UCSD-AML1 (cell line): ENCODE measurements around the gene PCDH7.

Experiments
- DNase-seq: peaks from one replicate; lab custom pipeline; 2025; ENCODE audit not compliant: unreplicated experiment; lab: John Stamatoyannopoulos, UW

Gene PCDH7

DNA sequence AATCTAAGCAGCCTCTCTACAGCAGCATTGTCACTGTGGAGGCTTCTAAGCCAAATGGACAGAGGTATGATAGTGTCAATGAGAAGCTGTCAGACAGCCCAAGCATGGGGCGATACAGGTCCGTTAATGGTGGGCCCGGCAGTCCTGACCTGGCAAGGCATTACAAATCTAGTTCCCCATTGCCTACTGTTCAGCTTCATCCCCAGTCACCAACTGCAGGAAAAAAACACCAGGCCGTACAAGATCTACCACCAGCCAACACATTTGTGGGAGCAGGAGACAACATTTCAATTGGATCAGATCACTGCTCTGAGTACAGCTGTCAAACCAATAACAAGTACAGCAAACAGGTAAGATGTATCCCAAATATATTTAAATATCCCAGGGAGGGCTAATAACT is 4.1 kb downstream of the PCDH7 start:
- peak; percentile 3 for DNase-seq

DNA sequence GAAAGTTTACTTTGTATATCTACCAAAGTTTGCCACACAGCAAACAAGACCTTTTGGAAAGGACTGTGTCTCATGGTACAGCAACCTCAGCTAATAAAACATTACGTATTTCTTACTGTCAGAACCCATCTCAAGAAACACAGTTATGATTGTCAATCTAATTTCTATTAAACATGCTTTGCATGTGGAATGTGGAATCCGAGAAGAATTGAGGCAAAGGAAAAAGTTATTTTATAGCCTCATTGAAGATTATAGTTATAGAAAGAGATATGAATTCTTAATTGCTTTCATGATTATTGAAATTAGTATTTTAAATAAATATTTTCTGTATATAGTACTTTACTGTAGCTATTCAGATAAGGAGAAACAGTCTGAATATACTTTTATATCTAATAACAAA is 5.4 kb downstream of the PCDH7 start:
- no peak for DNase-seq

DNA sequence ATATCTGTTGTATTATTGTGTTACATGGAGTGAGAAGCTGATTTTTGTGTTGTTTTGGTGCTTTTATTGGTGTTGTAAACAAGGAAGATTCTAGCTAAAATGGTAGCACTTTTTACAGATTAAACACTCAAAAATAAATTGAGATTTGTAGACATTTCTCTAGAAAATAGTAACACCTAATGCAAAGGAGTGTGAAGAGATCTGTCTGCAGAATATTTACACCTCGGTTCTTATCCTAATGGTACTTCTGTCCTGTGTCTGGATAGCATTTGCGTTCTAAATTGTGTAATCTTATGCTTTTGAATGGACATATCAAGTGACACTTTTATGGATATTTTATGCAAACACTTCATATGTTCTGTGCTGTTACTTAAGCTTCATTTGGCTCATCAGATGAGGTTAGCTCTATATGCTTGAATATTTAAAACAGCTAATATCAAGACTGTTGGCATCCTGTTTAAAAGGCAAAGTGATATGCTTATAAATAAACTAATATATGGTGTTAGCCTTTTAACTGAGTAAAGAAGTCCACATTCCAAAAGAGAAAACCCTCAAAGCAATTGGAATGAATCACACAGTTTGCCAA is 6.0 kb downstream of the PCDH7 start:
- no peak for DNase-seq

DNA sequence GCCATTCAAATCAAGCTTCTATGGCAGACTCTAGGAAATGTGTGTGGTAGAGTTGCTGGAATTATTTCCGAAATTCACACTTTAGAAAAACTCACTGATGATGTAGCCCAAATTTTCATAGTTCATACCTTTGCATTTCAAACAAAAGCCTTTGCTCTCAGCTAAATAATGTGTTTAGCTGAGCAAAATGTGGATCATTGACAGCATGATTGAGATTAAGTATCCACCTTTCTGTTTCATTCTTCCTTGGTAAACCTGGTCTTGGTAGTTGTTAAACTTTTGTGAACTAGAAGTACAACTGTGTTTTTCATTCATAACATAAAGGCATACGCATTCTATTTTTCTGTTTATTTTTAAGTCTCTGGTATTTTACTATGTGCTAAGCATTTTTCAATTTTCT is 7.2 kb downstream of the PCDH7 start:
- DNase-seq, result no peak

DNA sequence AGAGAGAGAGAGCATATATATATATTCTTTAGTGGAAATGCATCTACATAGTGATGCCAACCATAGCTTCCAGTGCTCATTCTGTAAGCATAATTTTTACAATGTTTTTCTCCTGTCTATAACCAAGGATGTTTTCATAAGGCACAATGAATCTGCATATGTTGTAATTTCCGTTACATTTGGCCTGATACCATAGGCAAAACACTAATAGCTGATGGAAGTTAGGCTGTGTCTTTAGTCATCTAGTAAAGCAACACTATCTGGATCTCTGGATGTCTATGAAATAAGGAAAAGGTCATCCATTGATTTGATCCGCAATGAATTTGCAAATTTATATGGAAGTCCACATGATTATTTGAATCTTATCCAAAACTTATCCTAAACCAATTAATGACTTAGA is 8.1 kb downstream of the PCDH7 start:
- no peak for DNase-seq

DNA sequence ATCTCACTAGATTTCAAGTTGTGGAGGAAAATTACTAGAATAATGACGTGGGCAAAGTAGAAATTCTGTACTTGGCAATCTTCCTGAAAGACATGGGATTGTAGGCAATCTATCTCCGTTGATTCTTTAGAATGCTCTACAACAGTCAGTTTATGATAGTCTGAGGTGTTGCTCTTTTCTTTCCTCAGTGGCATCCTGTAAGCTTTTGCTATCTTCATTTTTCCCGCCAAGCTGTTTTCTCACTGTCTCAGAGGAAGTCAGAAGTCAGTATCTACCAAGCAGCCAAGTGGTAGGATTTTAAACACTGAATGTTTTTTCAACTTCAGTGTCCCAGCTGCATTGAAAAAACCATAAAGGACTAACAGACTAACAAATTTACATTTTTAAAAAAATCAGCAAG is 23.7 kb downstream of the PCDH7 start:
- no peak for DNase-seq

DNA sequence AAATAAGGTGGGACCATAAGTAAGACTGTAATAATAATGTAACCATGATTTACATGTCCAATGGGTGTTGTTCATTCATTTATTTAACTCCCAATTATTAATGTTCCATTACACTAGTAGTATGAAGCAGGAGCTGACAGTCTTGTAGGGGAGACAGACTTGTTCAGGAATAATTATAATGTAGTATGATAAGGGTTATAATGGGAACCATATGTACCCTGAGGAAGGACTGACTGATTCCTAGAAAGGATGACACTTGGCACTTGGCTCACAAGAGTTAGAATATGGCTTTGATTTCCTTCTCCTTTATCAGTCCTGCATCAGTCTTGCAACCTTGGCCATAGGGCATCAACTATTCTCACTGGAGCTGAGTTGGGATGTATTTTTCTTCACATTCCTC is 24.2 kb downstream of the PCDH7 start:
- DNase-seq, result no peak

DNA sequence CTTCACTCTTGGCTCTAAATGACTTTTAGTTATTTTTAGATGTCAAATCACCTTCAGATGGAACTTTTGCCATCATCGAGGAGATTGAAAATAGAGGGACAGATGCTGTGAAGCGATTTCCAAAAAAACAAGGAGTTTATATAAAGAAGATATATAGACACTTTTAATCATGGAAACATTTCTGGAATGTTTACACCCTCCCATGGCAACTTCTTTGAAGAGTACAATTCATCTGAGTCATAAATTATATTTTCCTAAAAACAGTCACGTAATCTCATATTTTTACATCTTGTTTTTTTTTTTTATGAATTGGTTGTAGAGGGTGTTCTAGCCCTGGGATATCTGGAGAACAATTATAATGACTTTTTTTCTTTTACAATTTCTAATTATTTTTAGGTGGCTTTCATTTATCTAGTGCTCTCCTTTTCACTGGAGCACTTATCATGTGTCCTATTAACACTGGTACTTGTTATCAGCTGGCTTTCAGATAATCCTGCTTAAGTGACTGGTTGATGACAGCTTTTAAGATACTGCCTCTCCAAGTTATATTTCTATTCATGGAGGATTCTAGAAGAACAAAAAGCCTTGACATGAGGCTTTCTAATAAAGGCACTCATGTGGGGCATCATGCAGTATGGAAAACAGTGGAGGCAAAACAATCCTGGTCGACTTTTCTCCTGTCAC is 24.9 kb downstream of the PCDH7 start:
- DNase-seq, result no peak

DNA sequence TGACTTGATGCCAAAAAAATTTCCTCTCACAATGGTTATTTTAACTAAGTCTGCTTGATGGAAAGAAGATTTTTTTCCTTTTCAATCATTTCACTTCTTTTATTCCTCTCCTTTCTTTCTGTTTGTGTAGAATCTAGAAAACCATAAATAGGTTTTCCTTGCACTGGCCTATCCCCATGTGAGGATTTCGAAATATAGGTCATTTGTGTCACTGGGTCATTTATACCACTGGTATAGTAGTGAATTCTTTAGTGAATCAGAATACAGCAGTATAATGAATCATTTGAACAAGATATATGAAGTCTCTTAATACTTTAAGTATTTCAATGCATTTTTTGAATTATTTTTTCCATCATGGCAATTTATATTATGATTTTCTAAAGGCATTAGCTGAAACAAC is 26.6 kb downstream of the PCDH7 start:
- DNase-seq, result no peak

DNA sequence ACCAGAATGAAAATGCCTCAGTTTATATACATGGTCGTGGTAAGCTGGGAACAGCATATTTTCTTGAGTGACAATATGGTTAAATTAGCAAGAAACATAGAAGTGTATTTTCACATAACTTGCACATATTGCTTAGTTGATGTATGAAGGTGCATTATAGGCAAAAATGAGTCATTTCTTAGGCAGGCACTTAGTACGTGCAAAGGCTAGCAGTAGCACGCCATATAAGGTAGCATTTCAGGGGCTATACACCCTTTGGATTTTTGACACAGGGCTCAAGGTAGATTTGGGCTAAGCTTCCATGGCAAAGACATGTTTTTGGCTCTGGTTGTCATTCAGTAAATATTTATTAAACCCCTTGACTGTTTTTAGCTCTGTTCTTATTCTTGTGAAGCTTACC is 33.1 kb downstream of the PCDH7 start:
- DNase-seq, result no peak

DNA sequence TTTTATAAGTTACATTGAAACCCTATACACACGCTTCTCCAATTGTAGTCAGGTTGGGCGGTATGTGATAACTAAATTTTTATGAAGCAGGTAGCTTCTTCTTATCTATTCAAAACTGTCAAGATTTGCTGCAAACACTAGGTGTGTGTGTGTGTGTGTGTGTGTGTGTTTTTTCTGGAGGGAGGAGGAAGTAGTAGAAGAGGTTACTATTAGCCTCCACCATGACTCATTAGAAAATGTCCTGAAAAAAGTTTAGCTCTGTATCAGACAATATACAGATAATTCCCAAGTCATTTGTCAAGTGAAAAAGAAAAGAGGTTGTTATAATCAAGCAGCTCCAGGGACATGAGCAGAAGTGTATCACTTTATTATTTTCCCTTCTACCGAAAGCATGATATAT is 33.9 kb downstream of the PCDH7 start:
- peak; percentile 2 for DNase-seq

DNA sequence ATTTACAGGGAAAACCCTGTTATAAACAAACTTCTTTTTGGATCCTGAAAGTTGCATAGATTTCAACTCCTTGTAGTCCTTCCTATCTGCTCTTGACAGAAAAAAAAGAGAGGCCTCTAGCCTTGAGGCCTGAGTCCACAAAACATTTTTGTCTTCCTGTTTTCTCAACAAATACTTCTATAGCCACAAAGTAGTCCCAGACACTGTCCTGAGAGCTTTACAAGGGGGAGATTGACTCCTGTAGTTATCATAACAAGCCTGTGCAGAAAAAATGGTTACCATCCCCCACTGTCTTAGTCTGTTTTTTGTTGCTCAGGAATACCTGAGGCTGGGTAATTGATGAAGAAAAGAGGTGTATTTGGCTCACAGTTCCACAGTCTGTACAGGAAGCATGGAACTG is 35.2 kb downstream of the PCDH7 start:
- no peak for DNase-seq

DNA sequence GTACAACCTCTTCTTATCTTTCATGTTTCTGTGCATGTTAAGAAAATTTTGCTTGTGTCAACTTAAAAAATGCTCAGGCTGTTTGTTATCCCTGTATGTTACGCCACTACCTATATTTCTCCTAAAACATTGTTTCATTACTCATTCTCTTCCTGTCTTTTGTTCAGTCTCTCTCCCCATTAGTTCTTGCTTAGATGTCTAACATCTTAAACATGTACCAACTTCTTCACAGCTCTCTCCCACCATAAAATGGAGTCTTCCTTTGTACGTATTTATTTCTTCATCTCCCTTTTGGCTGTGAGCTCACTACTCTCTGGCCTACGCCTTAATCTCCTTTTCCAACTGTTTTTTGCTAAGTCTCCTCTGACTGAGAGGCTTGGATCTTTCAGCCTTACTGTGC is 36.4 kb downstream of the PCDH7 start:
- DNase-seq, result no peak

DNA sequence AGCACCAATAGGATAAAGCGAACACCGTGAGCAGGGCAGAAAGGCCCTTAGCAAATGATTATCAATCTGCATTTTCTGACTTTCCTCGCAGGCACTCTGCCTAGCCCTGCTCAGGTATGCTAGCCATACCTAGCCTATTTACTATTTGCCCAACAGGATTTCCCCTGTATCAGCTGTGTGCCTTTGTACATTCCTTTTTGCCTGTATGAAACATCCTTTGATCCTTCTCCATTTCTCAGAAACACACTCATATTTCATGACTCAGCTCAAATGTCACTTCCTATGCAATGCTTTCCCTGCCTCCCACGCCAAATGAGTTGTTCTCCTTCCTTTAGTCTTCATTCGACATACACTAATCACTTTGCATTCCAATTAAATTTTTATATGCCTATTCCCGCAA is 37.2 kb downstream of the PCDH7 start:
- DNase-seq, result peak; percentile 14

DNA sequence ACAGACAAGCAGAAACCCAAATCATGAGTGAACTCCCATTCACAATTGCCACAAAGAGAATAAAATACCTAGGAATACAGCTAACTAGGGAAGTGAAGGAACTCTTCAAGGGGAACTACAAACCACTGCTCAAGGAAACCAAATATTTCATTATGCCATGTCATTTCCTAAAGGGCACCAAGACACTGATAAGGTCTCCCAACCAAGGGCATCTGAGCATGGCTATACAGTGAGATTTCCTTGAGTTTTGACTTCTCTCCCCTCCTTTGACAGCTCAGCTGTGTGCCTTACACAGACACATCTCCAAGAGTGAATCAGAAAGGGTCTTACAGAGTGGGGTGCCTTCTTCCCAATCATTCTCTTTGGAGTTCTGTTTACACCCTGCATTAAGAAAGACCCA is 40.4 kb downstream of the PCDH7 start:
- DNase-seq, result peak; percentile 7

DNA sequence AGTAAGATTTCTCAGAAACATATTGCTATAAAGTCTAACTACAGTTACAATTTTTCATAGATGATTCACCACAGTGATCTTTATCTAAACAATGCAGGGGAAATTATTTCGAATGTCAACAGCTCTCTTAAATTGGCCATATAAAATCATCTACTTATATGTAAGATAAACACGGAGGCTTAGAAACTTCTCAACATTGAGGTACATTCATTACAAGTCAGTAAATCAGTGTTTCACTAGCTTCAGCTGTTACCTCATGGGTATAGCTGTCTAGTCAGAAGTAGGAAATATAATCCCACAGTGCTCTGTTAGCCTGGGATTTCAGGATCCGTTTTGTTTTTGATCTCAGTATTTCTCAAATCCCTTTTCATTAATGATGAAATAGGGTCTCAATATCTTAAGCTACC is 43.2 kb downstream of the PCDH7 start:
- DNase-seq, result no peak

DNA sequence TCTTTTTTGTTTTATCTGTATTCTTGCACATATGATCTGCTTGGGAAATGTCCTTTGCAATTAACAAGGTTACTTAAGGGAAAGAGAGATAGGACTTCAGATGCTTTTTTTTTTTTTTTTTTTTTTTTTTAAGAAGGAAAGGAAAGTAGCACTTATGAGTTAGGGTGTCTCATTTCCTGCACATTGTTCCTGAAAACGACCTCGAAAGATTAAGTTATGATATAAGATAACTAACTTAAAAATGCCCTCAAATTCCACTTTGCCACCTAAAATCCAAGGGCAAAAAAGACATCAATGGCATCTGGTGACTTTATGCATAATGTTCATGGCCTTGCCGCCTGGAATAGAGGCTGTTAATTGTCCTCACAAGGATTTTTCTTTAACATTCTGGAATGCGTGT is 44.9 kb downstream of the PCDH7 start:
- DNase-seq, result no peak

DNA sequence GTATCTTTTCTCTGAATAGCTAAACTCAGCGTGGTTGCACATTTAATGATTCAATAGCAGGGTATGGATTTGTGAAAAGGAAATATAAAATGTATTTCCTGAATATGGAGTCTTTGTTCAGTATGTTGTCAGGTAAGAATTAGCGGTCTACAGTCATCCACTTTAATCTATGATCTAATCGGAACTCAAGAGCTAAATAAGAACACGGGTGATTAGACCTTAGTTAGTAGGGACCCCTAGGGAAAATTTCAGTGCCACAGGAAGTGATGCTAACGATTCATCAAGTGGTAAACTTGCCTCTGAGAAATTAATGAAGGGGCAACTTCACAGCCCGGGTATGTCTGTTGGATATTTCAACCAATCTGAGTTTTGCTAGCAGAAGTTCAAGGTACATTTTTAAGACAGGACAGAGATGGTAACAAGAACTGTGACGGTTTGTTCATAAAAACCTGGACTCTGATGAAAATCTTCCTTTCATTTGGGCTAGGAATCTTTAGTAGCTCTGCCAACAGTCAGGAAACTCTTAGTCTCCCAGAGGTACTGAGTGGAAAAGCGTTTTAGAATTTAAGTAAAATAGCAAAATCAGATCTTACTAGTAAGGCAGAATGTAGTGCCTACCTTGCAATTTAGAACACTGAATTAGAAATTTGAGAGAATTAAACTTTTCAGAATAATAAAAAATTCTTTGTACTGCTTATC is 47.1 kb downstream of the PCDH7 start:
- no peak for DNase-seq

DNA sequence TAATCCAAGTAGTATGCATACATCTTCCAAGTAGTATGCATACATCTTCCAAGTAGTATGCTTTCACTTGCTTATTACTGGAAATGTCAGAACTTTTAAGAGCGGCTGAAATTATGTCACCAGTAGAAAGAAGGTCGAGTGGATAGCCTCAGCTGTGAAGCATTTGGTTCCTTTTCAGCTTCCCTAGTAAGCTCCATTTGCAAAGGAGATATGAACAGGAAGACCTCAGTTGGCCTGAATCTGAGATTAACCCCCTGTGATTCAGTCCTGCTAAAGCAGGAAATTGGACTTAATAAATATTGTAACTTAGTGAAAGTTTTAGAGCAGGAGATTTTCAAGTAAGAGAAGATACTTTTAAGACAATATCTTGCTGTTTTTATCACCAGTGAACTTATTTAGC is 48.1 kb downstream of the PCDH7 start:
- no peak for DNase-seq

DNA sequence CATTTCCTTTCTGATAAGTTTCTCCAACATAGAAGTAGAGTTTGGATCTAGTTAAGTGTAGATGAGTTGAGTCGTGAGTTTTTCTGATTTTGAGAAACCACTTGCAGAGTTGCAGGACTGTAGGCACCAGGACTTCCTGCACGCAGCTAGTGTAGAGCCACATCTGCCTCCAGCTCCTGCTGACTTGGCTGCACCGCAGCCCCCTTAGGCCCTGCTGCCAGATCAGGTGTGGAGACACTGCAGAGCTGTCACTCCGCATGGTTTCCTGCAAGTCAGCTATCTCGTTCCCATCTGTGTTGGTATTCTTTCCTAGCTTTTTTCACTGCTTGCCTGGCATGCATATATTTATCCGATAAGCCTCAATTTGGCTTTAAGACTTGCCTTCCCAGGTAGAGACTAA is 48.9 kb downstream of the PCDH7 start:
- peak; percentile 4 for DNase-seq

DNA sequence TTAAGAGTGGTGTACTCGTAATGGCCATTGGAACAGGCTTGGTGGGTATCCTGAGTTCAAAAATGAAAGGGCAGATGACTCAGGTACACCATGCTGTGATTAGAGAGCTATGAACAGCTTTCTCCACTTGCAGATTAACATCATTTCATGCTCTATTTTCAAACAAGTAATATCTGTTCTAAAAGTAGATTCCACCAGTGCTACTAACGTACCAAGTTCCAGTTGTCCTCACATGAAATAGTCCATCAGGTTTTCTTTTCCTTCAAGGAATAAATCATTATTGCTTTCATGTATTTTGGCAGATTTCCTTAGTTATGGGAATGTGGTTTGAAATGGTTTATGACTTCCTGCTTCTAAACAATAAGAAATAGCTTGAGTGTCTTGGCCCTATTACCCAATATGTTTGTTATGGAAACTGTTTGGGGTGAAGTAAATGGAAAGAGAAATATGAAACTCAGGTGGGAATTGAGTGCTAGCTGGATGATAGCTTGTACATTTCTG is 49.9 kb downstream of the PCDH7 start:
- no peak for DNase-seq

DNA sequence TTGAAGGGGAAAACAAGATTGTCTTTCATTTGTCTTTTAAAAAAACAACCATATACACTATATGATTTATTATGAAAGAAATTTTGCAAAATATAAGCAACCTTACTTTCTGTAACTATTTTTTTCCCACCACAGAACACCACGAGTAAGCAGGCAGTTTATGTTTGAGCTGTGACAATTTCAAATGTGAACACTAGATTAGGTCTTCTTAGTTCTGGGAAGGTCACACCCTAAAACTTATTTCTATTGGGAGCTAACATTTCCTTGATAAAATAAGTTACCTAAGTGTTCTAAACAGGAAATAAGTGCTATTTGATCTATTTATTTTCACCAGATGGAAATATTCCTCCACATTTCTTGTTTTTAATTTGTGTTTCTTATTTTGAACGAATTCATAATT is 50.6 kb downstream of the PCDH7 start:
- DNase-seq, result no peak
